Measurements from ENCODE around the gene KRTAP1-4. TPM values are rescaled to one million over a fixed set of nuclear protein-coding genes. Genes with fewer than 3 reads are reported as not detected.
A peak's percentile ranks its signal among the peaks of the same experiment; 100 is the strongest.

KRTAP1-4 gene
- total RNA-seq, 1 experiment from 2014 or later: not detected

DNA sequence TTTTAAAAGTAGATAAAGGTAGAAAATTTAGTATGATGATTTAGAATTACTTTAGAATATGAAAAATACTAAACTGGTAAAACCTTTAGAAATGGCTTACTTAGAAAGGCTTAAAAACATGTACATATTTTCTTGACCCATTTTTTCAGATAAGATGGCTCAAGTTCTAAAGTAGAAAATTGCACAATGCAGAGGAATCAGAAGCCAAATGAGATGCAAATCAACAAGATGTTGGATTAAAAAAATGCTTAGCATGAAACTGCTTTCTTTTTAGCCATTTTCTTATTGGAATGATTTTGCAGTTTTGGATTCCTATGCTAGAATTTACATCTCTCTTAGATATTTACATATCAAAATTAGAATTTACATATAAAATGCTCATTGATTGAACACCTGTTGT, 19.6 kb downstream of the KRTAP1-4 start:
- BruUV-seq (replicated peaks): no TSS peak
- Histone ChIP-seq H3K9me2 (ENCODE audit: insufficient read depth) (no peaks in the 10 kb centered on the region), H2AFZ (no peak overlapping the region), H3K4me3 (no peak overlapping the region), H3K79me2 (ENCODE audit: low read depth) (no peaks in the 10 kb centered on the region), H3K9me3 (ENCODE audit: insufficient read depth, low read depth) (no peaks in the 10 kb centered on the region; the same call in 1 of the 2 replicates), H3F3A (ENCODE audit: insufficient read depth, low read depth) (peaks cover 44% of the 10 kb centered on the region), H3K27ac (peak overlapping the region; percentile 59), H3K27me3 (ENCODE audit: insufficient read depth, low read depth) (no peaks in the 10 kb centered on the region), H4K20me1 (ENCODE audit: insufficient read depth) (no peaks in the 10 kb centered on the region), H3K36me3 (ENCODE audit: low read depth) (no peaks in the 10 kb centered on the region), H3K4me2 (peak overlapping the region; percentile 34), H3K4me1 (replicated peaks; ENCODE audit: insufficient read depth) (peaks cover 68% of the 10 kb centered on the region)
- ChIA-PET CTCF (no interaction called here), POLR2A (ENCODE audit: unreplicated experiment) (interaction anchor here (0.7 kb wide), 1 partner anchor 75 kb away, joined by 3 read pairs; no protein-coding TSS in a partner anchor)
- no peak for TF ChIP-seq EZH2 (IDR thresholded peaks at IDR 0.05; ENCODE audit: low read depth)
- TF ChIP-seq, protein P1, sequence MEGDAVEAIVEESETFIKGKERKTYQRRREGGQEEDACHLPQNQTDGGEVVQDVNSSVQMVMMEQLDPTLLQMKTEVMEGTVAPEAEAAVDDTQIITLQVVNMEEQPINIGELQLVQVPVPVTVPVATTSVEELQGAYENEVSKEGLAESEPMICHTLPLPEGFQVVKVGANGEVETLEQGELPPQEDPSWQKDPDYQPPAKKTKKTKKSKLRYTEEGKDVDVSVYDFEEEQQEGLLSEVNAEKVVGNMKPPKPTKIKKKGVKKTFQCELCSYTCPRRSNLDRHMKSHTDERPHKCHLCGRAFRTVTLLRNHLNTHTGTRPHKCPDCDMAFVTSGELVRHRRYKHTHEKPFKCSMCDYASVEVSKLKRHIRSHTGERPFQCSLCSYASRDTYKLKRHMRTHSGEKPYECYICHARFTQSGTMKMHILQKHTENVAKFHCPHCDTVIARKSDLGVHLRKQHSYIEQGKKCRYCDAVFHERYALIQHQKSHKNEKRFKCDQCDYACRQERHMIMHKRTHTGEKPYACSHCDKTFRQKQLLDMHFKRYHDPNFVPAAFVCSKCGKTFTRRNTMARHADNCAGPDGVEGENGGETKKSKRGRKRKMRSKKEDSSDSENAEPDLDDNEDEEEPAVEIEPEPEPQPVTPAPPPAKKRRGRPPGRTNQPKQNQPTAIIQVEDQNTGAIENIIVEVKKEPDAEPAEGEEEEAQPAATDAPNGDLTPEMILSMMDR (conservative IDR thresholded peaks at IDR 0.05): no peak
- no peak for DNase-seq
- intact Hi-C loops (cut with micrococcal nuclease; ENCODE audit: unreplicated experiment): no loop called here

- Histone ChIP-seq H2AFZ (no peak overlapping the region), H3K36me3 (ENCODE audit: low read depth) (no peaks in the 10 kb centered on the region), H3K4me1 (replicated peaks; ENCODE audit: insufficient read depth) (peaks cover 63% of the 10 kb centered on the region), H3K27ac (peak overlapping the region; percentile 59), H4K20me1 (ENCODE audit: insufficient read depth) (no peaks in the 10 kb centered on the region), H3K27me3 (ENCODE audit: insufficient read depth, low read depth) (no peaks in the 10 kb centered on the region), H3K4me2 (peak overlapping the region; percentile 34), H3F3A (ENCODE audit: insufficient read depth, low read depth) (peaks cover 44% of the 10 kb centered on the region), H3K9me2 (ENCODE audit: insufficient read depth) (no peaks in the 10 kb centered on the region), H3K9me3 (ENCODE audit: insufficient read depth, low read depth) (no peaks in the 10 kb centered on the region; the same call in 1 of the 2 replicates), H3K79me2 (ENCODE audit: low read depth) (no peaks in the 10 kb centered on the region), H3K4me3 (no peak overlapping the region)
- TF ChIP-seq, protein P1 (conservative IDR thresholded peaks at IDR 0.05): no peak
- no peak for TF ChIP-seq EZH2 (IDR thresholded peaks at IDR 0.05; ENCODE audit: low read depth)
- intact Hi-C loops (cut with micrococcal nuclease; ENCODE audit: unreplicated experiment): no loop called here
- ChIA-PET CTCF (no interaction called here), POLR2A (ENCODE audit: unreplicated experiment) (interaction anchor here (0.6 to 1.0 kb wide), 4 partner anchors 48 to 484 kb away, joined by 3 to 10 read pairs (median 6); no protein-coding TSS in a partner anchor)
- no peak for DNase-seq
- BruUV-seq (replicated peaks): no TSS peak
Measured at GRCh38 chr17:41009936-41010335, 20.1 kb downstream of the KRTAP1-4 start.

GRCh38 chr17:41009301-41009760, 20.7 kb downstream of the KRTAP1-4 start:
- POLR2A ChIA-PET (ENCODE audit: unreplicated experiment): interaction anchor here (0.6 to 1.0 kb wide), 3 partner anchors 47 to 485 kb away, joined by 3 to 10 read pairs (median 8); no protein-coding TSS in a partner anchor
- Histone ChIP-seq H2AFZ (no peak overlapping the region), H3K79me2 (ENCODE audit: low read depth) (no peaks in the 10 kb centered on the region), H3K36me3 (ENCODE audit: low read depth) (no peaks in the 10 kb centered on the region), H3K9me2 (ENCODE audit: insufficient read depth) (no peaks in the 10 kb centered on the region), H3F3A (ENCODE audit: insufficient read depth, low read depth) (peaks cover 44% of the 10 kb centered on the region), H4K20me1 (ENCODE audit: insufficient read depth) (no peaks in the 10 kb centered on the region), H3K4me3 (no peak overlapping the region), H3K4me2 (peak overlapping the region; percentile 34), H3K27me3 (ENCODE audit: insufficient read depth, low read depth) (no peaks in the 10 kb centered on the region), H3K4me1 (replicated peaks; ENCODE audit: insufficient read depth) (peaks cover 57% of the 10 kb centered on the region), H3K9me3 (ENCODE audit: insufficient read depth, low read depth) (no peaks in the 10 kb centered on the region; the same call in 1 of the 2 replicates), H3K27ac (peak overlapping the region; percentile 59)
- BruUV-seq (replicated peaks): no TSS peak
- DNase-seq: peak; percentile 12 to 96
- CTCF ChIA-PET: no interaction called here
- TF ChIP-seq, protein P1 (conservative IDR thresholded peaks at IDR 0.05): no peak
- TF ChIP-seq EZH2 (IDR thresholded peaks at IDR 0.05; ENCODE audit: low read depth): no peak
- intact Hi-C loops (cut with micrococcal nuclease; ENCODE audit: unreplicated experiment): no loop called here
